ENCODE data around the gene EPHB6.

DNA sequence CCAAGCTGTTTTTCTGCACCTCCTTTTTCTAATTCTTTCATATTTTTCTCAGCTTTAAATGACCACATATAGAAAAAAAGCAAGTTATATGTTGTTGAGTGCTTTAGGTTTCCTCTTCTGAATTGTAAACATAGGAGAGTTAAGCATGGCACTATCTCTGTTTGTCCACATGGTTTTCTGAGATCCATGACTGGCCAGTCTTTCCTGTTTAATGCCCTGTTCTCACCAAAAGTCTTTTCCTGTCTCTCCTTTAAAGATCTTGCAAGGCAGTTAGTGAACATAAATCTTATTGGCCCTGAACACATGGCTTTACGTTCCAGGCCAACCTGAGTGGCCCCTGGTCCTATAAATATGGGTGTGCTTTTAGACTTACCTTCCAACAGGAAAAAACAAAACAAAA, 59.2 kb downstream of the EPHB6 start:
- TF ChIP-seq, protein P1, sequence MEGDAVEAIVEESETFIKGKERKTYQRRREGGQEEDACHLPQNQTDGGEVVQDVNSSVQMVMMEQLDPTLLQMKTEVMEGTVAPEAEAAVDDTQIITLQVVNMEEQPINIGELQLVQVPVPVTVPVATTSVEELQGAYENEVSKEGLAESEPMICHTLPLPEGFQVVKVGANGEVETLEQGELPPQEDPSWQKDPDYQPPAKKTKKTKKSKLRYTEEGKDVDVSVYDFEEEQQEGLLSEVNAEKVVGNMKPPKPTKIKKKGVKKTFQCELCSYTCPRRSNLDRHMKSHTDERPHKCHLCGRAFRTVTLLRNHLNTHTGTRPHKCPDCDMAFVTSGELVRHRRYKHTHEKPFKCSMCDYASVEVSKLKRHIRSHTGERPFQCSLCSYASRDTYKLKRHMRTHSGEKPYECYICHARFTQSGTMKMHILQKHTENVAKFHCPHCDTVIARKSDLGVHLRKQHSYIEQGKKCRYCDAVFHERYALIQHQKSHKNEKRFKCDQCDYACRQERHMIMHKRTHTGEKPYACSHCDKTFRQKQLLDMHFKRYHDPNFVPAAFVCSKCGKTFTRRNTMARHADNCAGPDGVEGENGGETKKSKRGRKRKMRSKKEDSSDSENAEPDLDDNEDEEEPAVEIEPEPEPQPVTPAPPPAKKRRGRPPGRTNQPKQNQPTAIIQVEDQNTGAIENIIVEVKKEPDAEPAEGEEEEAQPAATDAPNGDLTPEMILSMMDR (IDR thresholded peaks at IDR 0.05; ENCODE audit: low read depth, low read length, poor library complexity, severe bottlenecking): no peak
- TF ChIP-seq EZH2phosphoT487 (IDR thresholded peaks at IDR 0.05; ENCODE audit: borderline replicate concordance, low read length): no peak

Measured in DOHH2 (cell line).